ENCODE results near the gene IST1.

IST1 gene

DNA sequence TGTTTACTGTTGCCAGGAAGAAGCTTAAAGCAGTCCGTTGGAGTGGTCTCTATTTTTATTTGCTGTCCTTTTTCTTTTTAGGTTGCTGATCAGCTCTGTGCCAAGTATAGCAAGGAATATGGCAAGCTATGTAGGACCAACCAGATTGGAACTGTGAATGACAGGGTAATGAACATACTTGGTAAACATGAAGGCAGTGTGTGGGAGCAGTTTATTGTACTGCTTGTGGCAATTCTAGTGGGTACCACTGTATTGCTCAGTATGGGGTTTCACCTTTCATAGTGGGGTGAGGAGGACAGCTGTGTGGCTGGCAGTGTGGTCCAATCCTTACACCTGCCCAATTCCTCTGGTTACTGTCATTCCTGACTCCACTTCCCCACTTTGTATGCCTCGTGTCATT is 25.3 kb downstream of the IST1 start:
- no peak for FAIRE-seq

DNA sequence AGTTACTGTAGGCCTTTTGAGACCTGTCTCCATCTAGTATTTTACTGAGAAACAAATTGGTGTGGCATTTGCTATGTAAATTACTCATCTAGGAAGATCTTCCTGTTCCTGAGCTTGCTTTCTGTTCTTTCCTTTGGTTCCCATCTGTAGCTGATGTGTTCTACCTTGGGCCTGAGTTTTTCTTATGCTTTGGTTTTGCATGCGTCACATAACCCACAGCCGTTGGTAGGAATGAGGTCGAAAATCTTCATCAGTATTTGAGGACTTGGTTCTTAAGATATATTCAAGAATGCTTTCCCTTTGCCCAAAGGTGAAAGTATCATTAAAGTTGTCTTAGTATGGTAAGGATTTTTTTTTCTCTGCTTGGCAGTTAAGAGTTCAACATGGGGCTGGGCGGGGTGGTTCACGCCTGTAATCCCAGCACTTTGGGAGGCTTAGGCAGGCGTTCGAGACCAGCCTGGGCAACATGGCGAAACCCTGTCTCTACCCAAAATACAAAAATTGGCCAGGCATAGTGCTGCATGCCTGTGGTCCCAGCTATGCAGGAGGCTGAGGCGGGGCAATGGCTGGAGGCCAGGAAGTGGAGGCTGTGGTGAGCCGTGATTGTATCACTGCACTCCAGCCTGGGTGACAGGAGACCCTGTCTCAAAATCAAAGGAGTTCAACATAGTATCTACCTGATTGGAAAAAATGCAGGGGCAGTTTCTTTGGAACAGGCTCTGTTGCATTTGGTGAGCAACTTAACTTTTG is 28.8 kb downstream of the IST1 start:
- FAIRE-seq, result no peak

DNA sequence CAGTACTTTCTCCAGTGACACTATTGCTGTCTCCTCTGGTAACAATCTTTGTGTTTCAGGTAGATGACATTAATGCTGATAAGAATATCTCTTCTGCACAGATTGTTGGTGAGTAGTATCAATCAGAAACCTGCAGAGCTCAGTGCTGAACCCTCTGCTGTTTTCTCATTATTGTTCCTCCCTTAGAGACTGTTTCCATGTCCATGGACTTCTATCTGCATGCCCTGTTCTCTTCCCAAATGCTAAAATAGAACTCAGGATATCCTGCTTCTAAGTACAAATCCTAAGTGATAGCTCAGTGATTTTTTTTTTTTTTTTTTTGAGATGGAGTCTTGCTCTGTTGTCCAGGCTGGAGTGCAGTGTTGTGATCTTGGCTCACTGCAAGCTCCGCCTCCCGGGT is 29.4 kb downstream of the IST1 start:
- no peak for FAIRE-seq

DNA sequence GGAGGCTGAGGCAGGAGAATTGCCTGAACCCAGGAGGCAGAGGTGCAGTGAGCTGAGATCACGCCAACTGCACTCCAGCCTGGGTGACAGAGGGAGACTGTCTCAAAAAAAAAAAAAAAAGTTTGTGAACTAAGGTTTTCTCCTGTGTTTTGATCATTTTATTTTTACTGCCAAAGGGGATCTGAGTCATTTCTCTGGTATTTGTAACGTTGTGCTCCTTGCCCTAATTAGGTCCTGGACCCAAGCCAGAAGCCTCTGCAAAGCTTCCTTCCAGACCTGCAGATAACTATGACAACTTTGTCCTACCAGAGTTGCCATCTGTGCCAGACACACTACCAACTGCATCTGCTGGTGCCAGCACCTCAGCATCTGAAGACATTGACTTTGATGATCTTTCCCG is 32.1 kb downstream of the IST1 start:
- no peak for FAIRE-seq

DNA sequence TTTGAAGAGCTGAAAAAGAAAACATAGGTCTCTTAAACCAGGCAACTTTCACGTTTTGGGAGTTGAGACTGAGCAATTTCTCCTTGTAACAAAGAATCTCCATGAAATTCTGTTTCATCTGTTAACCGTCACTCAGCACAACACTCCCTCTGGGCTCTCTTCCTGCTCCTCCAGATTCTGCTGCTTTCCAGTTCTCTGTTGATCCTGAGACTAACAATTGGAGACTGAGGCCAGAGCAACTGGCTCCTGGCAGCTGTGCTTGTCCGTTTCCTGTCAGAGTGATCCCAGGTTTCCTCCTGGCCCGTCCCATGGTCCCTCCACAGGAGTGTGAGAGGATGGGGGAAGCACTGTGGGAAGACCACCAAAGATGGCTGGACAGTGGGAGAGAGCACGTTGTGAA is 32.5 kb downstream of the IST1 start:
- FAIRE-seq, result no peak

DNA sequence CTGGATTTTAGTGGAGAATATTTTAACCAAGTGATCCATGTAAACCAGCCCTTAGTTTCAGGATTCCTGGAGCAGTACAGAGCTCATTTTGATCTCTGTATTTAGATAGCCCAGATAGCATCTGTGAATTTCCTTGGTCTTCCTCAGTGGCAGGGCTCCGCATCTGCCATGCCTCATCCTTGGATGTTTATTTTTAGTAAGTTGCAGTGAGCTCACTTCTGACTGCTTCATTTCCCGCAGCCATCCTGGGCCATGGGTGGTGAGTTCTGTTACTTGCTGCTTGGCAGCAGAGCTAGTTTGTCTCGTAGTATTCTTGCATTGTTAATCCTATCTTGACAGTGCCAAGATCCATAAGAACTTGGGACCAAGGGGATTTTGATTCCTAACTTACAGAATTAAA is 33.7 kb downstream of the IST1 start:
- no peak for FAIRE-seq

DNA sequence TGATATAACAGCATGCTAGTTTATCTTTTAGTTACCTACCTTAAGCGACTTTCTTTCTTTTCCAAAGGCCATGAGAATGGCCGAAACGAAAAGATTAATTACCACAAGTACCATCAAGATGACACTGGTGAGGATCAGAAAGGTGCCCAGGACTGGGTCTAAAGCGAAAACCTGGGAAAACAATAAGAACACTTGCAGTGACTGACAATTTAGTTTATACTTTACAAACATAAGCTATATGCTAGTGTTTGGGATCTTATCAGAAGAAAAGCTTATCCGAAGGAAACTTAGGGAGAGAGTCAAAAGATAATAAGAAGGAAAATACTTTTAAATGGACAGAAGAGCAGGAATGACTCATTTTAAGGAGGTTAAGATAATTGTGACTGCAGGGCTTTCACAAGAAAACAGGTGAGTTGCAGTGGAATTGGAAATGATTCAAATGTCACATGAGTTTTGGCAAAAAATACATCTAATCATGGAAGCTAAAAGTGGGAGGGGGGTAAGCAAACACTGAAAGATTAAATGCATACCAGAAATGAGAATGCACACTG is 34.8 kb downstream of the IST1 start:
- no peak for FAIRE-seq

DNA sequence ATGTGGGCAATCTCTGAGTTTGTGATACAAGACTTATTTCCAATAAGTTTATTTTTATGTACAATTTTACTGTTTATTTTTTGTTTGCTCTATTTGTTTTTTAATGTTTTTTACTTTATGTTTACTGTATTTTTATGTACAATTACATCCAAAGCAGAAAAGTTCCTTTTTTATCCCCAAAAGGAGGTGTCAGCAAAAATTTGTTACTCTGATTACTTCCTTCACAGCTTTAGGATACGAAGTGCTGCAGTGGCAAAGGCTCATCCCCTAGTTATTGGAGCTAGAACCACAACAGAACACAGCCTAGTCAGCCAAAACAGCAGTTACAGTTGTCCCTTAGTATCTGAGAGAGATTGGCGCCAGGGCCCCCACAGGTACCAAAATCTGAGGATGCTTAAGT is 35.7 kb downstream of the IST1 start:
- FAIRE-seq, result no peak

DNA sequence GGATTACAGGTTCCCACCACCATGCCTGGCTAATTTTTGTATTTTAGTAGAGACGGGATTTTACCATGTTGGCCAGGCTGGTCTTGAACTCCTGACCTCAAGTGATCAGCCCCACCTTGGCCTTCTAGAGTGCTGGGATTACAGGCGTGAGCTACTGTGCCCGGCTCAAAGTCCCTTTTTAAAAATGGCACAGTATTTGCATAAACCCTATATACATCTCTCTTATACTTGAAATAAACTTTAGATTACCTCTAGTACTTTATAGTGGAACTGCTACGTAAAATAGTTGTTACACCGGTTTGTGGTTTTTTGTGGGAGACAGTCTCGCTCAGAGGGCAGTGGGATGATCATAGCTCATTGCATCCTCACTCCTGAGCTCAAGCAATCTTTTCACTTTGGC is 36.3 kb downstream of the IST1 start:
- no peak for FAIRE-seq

DNA sequence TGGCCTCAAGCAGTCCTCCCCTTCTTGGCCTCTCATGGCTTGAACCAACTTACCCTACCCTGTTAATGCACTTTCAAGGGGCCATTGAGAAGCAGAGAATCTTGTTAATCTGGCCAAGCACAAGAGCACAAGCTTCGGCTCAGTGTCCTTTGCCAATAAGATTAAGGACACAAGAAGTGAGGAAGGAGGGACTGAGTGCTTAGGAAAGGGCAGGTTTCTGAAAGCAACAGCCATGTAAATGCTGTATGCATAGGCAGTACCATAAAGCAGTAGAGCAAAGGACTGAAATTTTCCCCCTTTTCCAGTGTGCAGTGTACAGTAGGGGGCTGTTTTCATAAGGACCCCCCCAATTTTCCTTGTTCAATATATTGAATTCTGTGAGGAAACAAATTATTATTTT is 37.7 kb downstream of the IST1 start:
- FAIRE-seq, result no peak

DNA sequence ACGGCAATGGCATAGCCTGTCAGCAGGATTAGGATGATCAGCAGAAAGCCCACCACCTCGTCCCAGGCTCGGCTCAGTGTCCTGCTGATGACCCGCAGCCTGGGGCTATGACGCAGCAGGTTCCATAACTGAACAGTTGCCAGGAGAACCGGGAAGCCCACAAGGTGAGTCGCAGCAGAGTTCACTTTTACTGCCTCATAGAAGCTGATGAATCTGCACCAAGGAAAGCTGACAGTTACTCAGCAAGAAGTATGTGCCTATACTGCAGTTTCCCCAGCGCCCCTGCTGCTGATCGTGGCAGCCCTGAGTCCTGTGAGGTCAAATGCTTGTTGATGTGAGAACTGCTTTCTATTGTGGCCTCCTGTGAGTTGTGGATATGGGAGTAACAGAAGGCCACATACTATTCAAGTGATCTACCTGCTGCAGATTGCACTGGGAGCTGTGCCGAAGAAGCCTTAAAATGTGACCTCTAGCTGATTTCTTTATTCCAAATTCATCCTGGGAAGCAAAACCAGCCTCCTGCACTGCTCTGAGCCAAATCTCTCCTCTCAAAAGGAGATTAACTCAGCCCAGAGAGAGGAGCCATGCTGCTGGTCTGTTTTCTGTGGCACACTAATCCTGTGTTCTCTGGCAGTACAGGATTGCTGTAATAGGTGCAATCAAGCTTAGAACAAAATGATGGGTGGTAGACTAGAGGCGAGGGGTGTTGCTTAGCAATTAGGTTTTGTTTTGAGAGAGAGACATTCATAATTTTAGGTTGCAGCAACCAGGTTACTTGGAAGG is 38.8 kb downstream of the IST1 start:
- no peak for FAIRE-seq

DNA sequence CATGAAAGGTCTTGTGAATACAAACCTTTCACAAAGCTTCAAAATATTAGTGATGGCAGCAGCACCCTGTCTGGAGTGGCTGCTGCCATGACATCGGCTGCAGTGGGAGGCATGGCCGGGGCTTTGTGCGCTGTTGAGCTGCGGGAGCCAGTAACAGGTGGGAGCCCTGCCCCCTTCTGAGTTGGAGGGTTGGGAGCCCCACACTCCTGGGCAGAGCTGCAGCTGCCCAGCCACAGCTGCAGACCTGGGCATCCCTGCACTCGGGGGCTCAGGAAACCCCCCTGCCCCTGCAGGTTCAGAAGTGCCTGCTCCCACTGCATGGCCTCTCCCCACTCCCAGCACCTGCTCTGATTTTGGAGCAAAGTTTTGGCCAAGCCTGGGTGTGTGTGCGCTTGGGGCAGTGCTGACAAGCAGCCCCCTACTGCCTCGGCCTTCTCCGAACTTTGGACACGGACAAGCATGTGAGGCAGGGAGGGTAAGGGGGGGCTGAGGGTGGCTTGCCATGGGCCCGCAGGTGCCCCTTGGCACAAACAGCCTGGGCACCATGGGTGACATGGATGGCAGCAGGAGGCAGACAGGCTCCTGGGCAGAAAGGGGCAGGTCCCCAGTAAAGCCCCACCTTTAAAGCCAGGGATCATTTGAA is 42.7 kb downstream of the IST1 start:
- no peak for FAIRE-seq

DNA sequence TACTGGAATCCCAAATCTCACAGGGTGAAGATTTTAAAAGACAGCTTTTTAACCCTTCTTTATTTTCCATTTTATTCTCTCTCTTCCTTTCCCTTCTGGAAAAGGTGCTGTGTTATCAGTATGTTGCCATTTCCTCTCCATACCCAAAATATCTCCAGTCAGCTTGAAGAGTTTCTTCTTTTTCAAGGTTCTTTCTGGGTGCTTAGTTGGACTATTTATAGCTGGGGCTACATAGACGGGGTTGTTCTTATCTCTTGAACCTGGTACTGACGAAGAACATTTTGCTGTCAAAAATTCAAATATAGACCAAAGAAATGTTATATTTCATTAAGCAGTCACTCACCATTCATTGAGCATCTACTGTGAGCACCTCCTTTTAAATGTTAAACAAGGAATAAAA is 48.6 kb downstream of the IST1 start:
- FAIRE-seq, result no peak

DNA sequence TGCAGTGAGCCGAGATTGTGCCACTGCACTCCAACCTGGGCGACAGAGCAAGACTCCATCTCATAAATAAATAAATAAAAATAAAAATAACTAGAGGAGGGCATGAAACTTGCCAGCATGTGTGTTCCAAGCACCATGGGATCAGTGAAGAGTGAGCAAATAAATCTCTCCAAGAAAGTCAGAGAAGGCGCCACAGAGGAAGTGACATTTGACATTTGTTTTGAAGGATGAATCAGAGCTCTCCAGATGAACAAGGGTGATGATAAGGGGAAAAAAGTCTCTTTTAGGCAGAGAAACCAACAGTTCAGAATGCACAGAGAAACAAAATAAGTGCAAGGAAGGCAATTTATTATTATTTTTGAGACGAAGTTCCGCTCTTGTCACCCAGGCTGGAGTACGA is 50.3 kb downstream of the IST1 start:
- no peak for FAIRE-seq

DNA sequence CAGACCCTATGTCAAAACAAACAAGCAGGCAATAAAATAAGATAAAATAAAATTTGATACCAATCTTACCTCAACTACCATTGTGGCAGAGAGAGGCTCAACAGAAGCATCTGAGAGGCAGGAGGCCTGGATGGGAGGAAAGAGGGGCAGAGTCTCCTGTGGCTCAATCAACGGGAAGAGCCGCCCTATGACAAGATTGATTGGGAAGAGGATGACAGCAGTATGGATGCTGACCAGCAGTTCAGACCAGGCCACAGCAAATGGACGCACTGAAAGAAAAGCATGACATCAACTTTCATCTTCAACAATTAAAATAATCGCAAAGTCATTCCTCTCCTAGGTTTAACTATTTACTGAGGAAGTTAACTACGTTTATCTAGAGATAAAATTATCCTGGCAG is 57.5 kb downstream of the IST1 start:
- no peak for FAIRE-seq

DNA sequence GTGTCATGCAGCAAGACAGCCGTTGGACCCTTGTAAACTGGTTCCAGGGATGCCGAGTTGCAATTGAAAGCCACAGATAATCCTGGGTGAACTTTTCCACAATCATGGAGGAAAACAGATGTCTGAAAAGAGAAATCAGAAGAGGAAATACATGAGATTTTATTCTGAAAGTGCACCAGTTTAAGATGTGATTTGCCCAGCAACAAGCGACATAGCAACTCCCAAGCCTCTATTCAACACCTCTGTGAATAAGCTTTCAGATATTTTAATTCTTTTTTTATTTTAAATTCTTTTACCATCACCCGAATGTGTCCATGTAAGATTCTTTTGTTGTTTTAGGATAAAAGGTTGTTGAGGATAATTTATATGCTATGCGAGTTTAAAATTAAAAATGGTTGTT is 58.8 kb downstream of the IST1 start:
- no peak for FAIRE-seq

DNA sequence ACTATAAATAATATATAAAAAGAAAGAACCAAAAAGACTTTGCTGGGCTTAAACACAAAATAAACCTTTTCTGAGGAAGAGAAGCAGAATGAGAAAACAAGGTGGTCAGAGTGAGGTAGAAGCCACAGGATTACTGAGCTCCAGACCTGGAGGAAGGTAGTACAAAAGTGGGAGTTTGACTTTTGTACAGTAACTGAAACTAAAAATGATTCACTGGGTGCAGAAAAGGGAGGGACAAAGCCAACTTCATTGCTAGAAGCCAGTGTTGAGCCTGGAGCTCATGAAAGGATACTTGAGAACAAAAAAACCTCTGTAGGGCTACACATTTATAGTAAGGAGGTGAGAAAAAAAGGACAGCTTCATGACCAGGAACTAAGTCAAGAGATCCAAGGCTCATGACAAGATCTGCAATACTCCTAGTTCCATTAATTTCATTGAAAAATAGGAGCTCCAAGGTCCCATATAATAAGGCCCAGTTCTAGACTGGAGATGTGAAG is 59.4 kb downstream of the IST1 start:
- FAIRE-seq, result no peak

DNA sequence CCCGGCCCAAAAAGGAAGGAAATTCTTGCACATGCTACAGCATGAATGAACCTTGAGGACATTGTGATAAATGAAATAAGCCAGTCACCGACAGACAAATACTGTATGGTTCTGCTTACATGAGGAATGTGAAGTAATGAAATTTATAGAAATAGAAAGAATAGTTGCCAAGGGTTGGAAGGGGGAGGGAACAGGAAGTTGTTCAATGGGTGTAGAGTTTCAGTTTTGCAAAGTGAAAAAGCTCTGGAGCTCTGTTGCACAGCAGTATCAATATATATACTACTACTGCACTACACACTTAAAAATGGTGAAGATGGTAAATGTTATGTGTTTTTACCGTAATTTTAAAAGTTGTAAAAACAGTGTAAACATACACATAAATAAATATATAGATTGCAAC is 61.2 kb downstream of the IST1 start:
- no peak for FAIRE-seq

DNA sequence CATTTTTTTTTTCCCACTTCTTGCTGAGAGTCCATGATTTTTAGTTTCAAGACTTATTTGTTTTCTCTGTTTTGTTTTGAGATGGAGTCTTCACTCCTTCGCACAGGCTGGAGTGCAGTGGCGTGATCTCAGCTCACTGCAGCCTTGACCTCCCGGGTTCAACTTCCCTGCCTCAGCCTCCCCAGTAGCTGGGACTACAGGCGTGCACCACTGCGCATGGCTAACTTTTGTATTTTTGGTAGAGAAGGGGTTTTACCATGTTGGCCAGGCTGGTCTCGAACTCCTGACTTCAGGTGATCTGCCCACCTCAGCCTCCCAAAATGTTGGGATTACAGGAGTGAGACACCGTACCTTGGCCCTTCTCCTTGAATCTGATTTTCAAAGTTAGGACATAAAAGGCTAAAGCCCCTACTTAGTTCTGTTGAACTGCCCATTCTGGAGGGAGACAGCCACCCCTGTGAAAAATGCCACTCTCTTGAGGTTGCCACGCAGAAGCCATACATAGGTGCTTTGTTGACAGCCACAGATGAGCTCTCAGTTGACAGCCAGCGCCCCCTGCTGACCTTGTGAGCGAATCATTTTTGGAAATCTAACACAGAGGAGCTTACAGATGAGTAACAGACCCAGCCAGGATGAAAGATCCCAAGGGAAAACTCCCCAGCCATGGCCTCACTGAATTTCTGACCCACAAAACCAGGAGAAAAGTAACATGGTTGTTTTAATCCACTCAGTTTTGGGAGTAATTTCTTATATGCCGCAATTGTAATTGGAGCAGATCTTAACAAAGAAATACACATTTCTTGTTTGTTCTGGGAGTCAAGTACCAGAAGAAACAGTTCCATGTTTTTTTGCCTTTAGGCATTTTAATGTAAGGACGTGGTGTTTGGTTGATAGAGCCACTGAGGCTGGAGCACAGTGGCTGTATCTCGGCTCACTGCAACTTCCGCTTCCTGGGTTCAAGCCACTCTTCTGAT is 66.0 kb downstream of the IST1 start:
- FAIRE-seq, result no peak

DNA sequence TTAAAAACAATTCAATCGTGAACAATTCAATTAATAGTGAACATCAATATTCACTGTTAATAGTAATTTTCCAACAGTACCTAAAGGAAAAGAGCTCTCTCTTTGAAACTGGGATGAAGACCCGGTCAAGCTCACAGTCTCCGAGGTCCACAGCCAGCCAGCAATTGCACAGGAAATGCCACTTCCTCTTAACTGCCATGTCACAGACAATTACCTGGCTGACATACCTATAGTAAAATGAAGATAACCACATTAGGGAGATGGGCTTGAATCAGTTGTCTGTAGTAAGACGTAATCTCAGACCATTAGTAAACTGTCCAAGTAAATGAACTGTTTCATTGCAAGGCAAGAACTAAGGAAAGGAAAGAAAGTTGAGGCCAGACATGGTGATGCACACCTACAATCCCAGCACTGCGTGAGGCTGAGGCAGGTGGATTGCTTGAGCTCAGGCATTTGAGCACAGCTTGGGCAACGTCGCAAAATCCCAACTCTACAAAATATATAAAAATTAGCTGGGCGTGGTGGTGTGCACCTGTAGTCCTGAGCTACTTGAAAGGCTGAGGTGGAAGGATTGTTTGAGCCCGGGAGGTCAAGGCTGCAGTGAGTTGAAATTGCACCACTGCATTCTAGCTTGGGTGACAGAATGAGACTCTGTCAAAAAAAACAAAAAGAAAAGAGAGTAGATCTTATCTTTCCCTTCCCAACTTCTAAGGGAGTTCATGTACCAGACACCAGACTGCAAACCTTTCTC is 68.0 kb downstream of the IST1 start:
- FAIRE-seq, result no peak

DNA sequence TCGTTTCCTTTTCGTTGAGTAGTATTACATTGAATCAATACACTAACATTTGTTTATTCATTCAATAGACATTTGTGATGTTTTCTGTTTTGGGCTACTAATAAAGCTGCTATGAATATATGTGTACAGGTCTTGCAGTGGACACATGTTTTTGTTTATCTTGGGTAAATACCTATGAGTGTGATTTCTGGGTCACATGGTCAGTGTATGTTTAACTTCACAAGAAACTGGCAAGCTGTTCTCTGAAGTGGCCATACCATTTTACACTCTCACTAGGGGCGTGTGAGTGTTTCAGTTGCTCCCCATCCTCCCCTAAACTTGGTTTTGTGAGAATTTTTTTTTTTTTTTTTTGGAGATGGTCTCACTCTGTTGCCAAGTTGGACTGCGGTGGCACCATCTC is 69.9 kb downstream of the IST1 start:
- FAIRE-seq, result no peak

DNA sequence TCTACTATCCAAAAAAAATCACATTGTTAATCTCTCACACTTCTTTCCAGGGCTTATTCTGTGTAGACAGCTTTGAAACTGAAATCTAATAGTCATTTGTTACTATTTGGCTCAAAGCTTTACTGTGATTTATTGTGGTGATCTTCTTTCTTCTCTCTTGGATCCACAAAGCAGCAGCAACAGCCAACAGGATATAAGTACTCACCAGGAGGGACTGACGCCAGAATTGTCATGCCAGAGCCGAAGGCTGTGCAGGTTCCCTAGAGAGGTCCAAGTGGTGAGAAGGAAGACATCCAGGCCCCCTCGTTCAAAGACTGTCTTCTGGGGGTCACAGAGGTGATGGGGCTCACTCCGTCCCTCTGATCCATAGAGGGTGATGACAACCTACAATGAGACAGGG is 71.6 kb downstream of the IST1 start:
- FAIRE-seq, result no peak

Measured in colon (tissue), 2 donors.